OCI-LY7 (cell line): Measurements from ENCODE around the gene ERC1. TPM values are rescaled to one million over a fixed set of nuclear protein-coding genes. Genes with fewer than 3 reads are reported as not detected.

Source experiments
- BruUV-seq: library from RNA; stranded (reverse); fragments of 400-500 nt; replicated peaks from 2 replicates; lab custom pipeline; 2021; lab: Mats Ljungman, UMichigan
- CTCF ChIA-PET: fragments of 300-600 bp; sonication (Branson Sonifier 250); formaldehyde crosslinking; loops from one replicate; lab custom pipeline; 2022; ENCODE audit warnings: antibody characterized with exemption; ENCODE audit not compliant: unreplicated experiment; lab: Charles Lee
- POLR2A ChIA-PET: fragments of 300-600 bp; sonication (Branson Sonifier 250); formaldehyde crosslinking; loops from one replicate; lab custom pipeline; 2022; ENCODE audit warnings: antibody characterized with exemption; lab: Charles Lee
- DNase-seq: peaks from one replicate; pipeline ENCODE4 v3.0.0-alpha.2; 2015; ENCODE audit warnings: low spot score
- H2AFZ ChIP-seq: fragments of 200-600 bp; sonication (generic), shearing (Covaris generic); 2 replicates; pipeline ENCODE4 v1.6.1; 2014; ENCODE audit warnings: mild to moderate bottlenecking, antibody characterized with exemption, low read length, moderate library complexity
- H3K27ac ChIP-seq: fragments of 200-600 bp; sonication (generic); 2 replicates; pipeline ENCODE4 v1.5.1; 2014; ENCODE audit warnings: mixed run types, low read depth, mild to moderate bottlenecking, moderate library complexity, low read length, inconsistent platforms; ENCODE audit not compliant: poor library complexity, severe bottlenecking
- H3K36me3 ChIP-seq: fragments of 200-600 bp; sonication (generic); 2 replicates; pipeline ENCODE4 v1.6.1; 2014; ENCODE audit warnings: mild to moderate bottlenecking, antibody characterized with exemption, low read length, moderate library complexity, mixed read lengths; ENCODE audit not compliant: insufficient read depth
- H3K4me1 ChIP-seq: fragments of 200-600 bp; sonication (generic); 2 replicates; pipeline ENCODE4 v1.5.1; 2014; ENCODE audit warnings: mild to moderate bottlenecking, low read length; ENCODE audit not compliant: insufficient read depth, poor library complexity, severe bottlenecking
- H3K4me2 ChIP-seq: fragments of 200-600 bp; sonication (generic); 2 replicates; pipeline ENCODE4 v1.6.1; 2014; ENCODE audit warnings: mild to moderate bottlenecking, low read length
- H3K4me3 ChIP-seq: fragments of 200-600 bp; sonication (generic); 2 replicates; pipeline ENCODE4 v1.5.1; 2014; ENCODE audit warnings: mild to moderate bottlenecking, low read depth, low read length; ENCODE audit not compliant: poor library complexity, severe bottlenecking
- H3K79me2 ChIP-seq: fragments of 200-600 bp; sonication (generic); 2 replicates; pipeline ENCODE4 v1.6.1; 2016; ENCODE audit warnings: low read depth, mild to moderate bottlenecking, low read length, moderate library complexity, mixed read lengths; ENCODE audit not compliant: insufficient read depth
- H3K9me2 ChIP-seq: fragments of 200-600 bp; sonication (generic); 2 replicates; pipeline ENCODE4 v1.6.1; 2016; ENCODE audit warnings: mild to moderate bottlenecking, low read length, mixed read lengths; ENCODE audit not compliant: insufficient read depth
- H3K9me3 ChIP-seq: fragments of 200-600 bp; sonication (generic); 2 replicates; pipeline ENCODE4 v1.6.1; 2014; ENCODE audit warnings: mild to moderate bottlenecking, mixed run types, low read length, mixed read lengths
- H4K20me1 ChIP-seq: fragments of 200-600 bp; sonication (generic); 2 replicates; pipeline ENCODE4 v1.6.1; 2014; ENCODE audit warnings: mild to moderate bottlenecking, antibody characterized with exemption, low read length, moderate library complexity, mixed read lengths; ENCODE audit not compliant: insufficient read depth
- CTCF ChIP-seq: fragments of 200-600 bp; sonication (generic); conservative IDR thresholded peaks from 2 replicates; pipeline ENCODE4 v1.5.1; 2014; ENCODE audit warnings: mild to moderate bottlenecking, antibody characterized with exemption, low read length, moderate library complexity, mixed read lengths
- EZH2phosphoT487 ChIP-seq: fragments of 200-600 bp; sonication (generic); IDR thresholded peaks from 2 replicates; pipeline ENCODE4 v1.6.1; 2018; ENCODE audit warnings: low read depth, borderline replicate concordance, mild to moderate bottlenecking, mixed run types, antibody characterized with exemption, low read length, moderate library complexity, mixed read lengths
- intact Hi-C: fragments of 100-400 bp; cut with micrococcal nuclease; formaldehyde crosslinking; loops from one replicate; pipeline ENCODE4 v1.10.0; 2022; ENCODE audit not compliant: unreplicated experiment
- total RNA-seq, 2 experiments: library from RNA; depleted of rRNA in 1 of 2; stranded (reverse); fragments of >200 nt in 1 of 2; shearing (Covaris generic) in 1 of 2; gene quantifications; 2 replicates each; pipeline ENCODE4 v1.2.3, GENCODE V29; 2014 to 2022

The ERC1 gene
- total RNA-seq, 2 experiments from 2014 or later = 26.9 to 86.9 TPM

GRCh38 chr12:1320021-1320420 lies 329.0 kb downstream of the ERC1 start:
- Histone ChIP-seq H3K4me2 (no peak overlapping the region), H2AFZ (no peak overlapping the region), H3K4me1 (peaks cover 45% of the 10 kb centered on the region), H3K9me3 (peaks cover 7% of the 10 kb centered on the region; the same call in 1 of the 2 replicates), H3K79me2 (no peaks in the 10 kb centered on the region), H3K4me3 (no peak overlapping the region), H3K9me2 (no peaks in the 10 kb centered on the region), H3K27ac (no peak overlapping the region), H3K36me3 (peaks cover 14% of the 10 kb centered on the region), H4K20me1 (no peaks in the 10 kb centered on the region; the same call in 1 of the 2 replicates)
- DNase-seq = no peak
- POLR2A ChIA-PET = interaction anchor here (0.6 kb wide), 1 partner anchor 84 kb away, joined by 3 read pairs; no protein-coding TSS in a partner anchor
- intact Hi-C loops = no loop called here
- CTCF ChIA-PET = no interaction called here
- no TSS peak for BruUV-seq
- no peak for TF ChIP-seq EZH2phosphoT487
- TF ChIP-seq CTCF = no peak

- Histone ChIP-seq H3K9me2 (no peaks in the 10 kb centered on the region), H3K27ac (no peak overlapping the region), H3K9me3 (no peaks in the 10 kb centered on the region), H2AFZ (no peak overlapping the region), H3K4me1 (peaks cover 27% of the 10 kb centered on the region), H4K20me1 (no peaks in the 10 kb centered on the region; the same call in 1 of the 2 replicates), H3K4me2 (no peak overlapping the region), H3K4me3 (no peak overlapping the region), H3K36me3 (peaks cover 2% of the 10 kb centered on the region; the same call in 1 of the 2 replicates), H3K79me2 (no peaks in the 10 kb centered on the region)
- ChIA-PET CTCF (no interaction called here), POLR2A (interaction anchor here (0.9 to 1.3 kb wide), 2 partner anchors 9 to 15 kb away, joined by 3 to 4 read pairs; no protein-coding TSS in a partner anchor)
- no TSS peak for BruUV-seq
- no peak for DNase-seq
- intact Hi-C loops = no loop called here
- TF ChIP-seq CTCF (no peak), EZH2phosphoT487 (no peak)
Observed at GRCh38 chr12:1322821-1323220, 331.8 kb downstream of the ERC1 start.

- no peaks in the 10 kb centered on the region; the same call in 1 of the 2 replicates for H4K20me1 ChIP-seq
- no peaks in the 10 kb centered on the region for H3K9me2 ChIP-seq
- no peak overlapping the region for H3K4me3 ChIP-seq
- H3K79me2 ChIP-seq = no peaks in the 10 kb centered on the region
- BruUV-seq = no TSS peak
- H3K4me2 ChIP-seq = no peak overlapping the region
- H3K4me1 ChIP-seq = peaks cover 14% of the 10 kb centered on the region
- CTCF ChIA-PET = no interaction called here
- intact Hi-C loops = no loop called here
- no peak overlapping the region for H2AFZ ChIP-seq
- peaks cover 2% of the 10 kb centered on the region; the same call in 1 of the 2 replicates for H3K36me3 ChIP-seq
- no peaks in the 10 kb centered on the region for H3K9me3 ChIP-seq
- TF ChIP-seq EZH2phosphoT487 = no peak
- no peak for TF ChIP-seq CTCF
- DNase-seq = no peak
- POLR2A ChIA-PET = no interaction called here
- H3K27ac ChIP-seq = no peak overlapping the region
Observed at GRCh38 chr12:1324099-1324498, 333.1 kb downstream of the ERC1 start.
